Smooth muscle cell (in vitro differentiated cells): Measurements from ENCODE around the gene HDLBP. TPM values are rescaled to one million over a fixed set of nuclear protein-coding genes. Genes with fewer than 3 reads are reported as not detected.

Experiments
- DNase-seq: peaks from one replicate; lab custom pipeline; 2025; ENCODE audit not compliant: unreplicated experiment; lab: John Stamatoyannopoulos, UW
- H2AFZ ChIP-seq: fragments of 200-600 bp; sonication (generic); 2 replicates; pipeline ENCODE4 v1.6.0; 2016; ENCODE audit warnings: antibody characterized with exemption, low read depth, mild to moderate bottlenecking
- H3F3A ChIP-seq: fragments of 200-600 bp; sonication (generic); 2 replicates; pipeline ENCODE4 v1.6.0; 2017; ENCODE audit warnings: antibody characterized with exemption, low read depth
- H3K27ac ChIP-seq: fragments of 200-600 bp; sonication (generic); 2 replicates; pipeline ENCODE4 v1.5.1; 2016; ENCODE audit warnings: low read depth, mild to moderate bottlenecking
- H3K27me3 ChIP-seq: fragments of 200-600 bp; sonication (generic); 2 replicates; pipeline ENCODE4 v1.6.1; 2016; ENCODE audit warnings: low read depth, mild to moderate bottlenecking
- H3K36me3 ChIP-seq: fragments of 200-600 bp; sonication (generic); 2 replicates; pipeline ENCODE4 v1.5.1; 2016; ENCODE audit warnings: low read depth
- H3K4me1 ChIP-seq: fragments of 200-600 bp; sonication (generic); 2 replicates; pipeline ENCODE4 v1.5.1; 2016; ENCODE audit warnings: low read depth
- H3K4me2 ChIP-seq: fragments of 200-600 bp; sonication (generic); 2 replicates; pipeline ENCODE4 v1.6.0; 2016; ENCODE audit warnings: mild to moderate bottlenecking
- H3K4me3 ChIP-seq: fragments of 200-600 bp; sonication (generic); 2 replicates; pipeline ENCODE4 v1.5.1; 2016; ENCODE audit warnings: mild to moderate bottlenecking
- H3K79me2 ChIP-seq: fragments of 200-600 bp; sonication (generic); 2 replicates; pipeline ENCODE4 v1.6.0; 2016; ENCODE audit warnings: low read depth, mild to moderate bottlenecking
- H3K9ac ChIP-seq: fragments of 200-600 bp; sonication (generic); 2 replicates; pipeline ENCODE4 v1.6.0; 2016; ENCODE audit warnings: low read depth
- H3K9me3 ChIP-seq: fragments of 200-600 bp; sonication (generic); replicated peaks from 2 replicates; pipeline ENCODE4 v1.5.1; 2016; ENCODE audit warnings: low read depth
- H4K20me1 ChIP-seq: fragments of 200-600 bp; sonication (generic); 2 replicates; pipeline ENCODE4 v1.6.0; 2016; ENCODE audit warnings: low read depth
- CTCF ChIP-seq: fragments of 200-600 bp; sonication (generic); IDR thresholded peaks from 2 replicates; pipeline ENCODE4 v1.5.1; 2017; ENCODE audit warnings: borderline replicate concordance, mild to moderate bottlenecking, antibody characterized with exemption; ENCODE audit not compliant: insufficient read depth, poor library complexity, severe bottlenecking
- WGBS: methylation state at CpG from one replicate; pipeline ENCODE4 v1.1.7; 2016; ENCODE audit warnings: low lambda C conversion rate; 5-methylcytosine and 5-hydroxymethylcytosine counted together
- polyA plus RNA-seq: library from polyadenylated mRNA; unstranded; fragments of >200 nt; fragmentation: Nextera tagmentation; extraction: Ambion mirVana; gene quantifications from 2 replicates; pipeline ENCODE4 v1.2.1, GENCODE V29; 2016
- total RNA-seq: library from RNA; depleted of rRNA; stranded (reverse); fragments of >200 nt; gene quantifications from 2 replicates; pipeline ENCODE4 v1.2.3, GENCODE V29; 2014

HDLBP gene
- total and polyA plus RNA-seq, 2 experiments from 2014 or later, result 504 to 545 TPM

- Histone ChIP-seq H3K79me2 (peaks cover 99% of the 10 kb centered on the region), H3K4me3 (no peak overlapping the region), H3K27ac (no peak overlapping the region), H3K27me3 (no peaks in the 10 kb centered on the region), H3K36me3 (peaks cover 41% of the 10 kb centered on the region), H3F3A (peaks cover 60% of the 10 kb centered on the region), H3K9ac (no peak overlapping the region), H3K4me1 (no peaks in the 10 kb centered on the region), H4K20me1 (peaks cover 100% of the 10 kb centered on the region), H3K4me2 (no peak overlapping the region), H2AFZ (no peak overlapping the region), H3K9me3 (no peaks in the 10 kb centered on the region)
- 96% methylated on average over 7 of the region's 7 CpGs for WGBS
- no peak for TF ChIP-seq CTCF
- no peak for DNase-seq
Measured at GRCh38 chr2:241263061-241263460, 52.4 kb downstream of the HDLBP start.

- Histone ChIP-seq H4K20me1 (peaks cover 100% of the 10 kb centered on the region), H3K79me2 (peaks cover 99% of the 10 kb centered on the region), H3K27me3 (no peaks in the 10 kb centered on the region), H3K36me3 (peaks cover 42% of the 10 kb centered on the region), H3K9ac (no peak overlapping the region), H3K4me3 (no peak overlapping the region), H3K4me2 (no peak overlapping the region), H2AFZ (no peak overlapping the region), H3F3A (peaks cover 59% of the 10 kb centered on the region), H3K27ac (peak overlapping the region; percentile 28), H3K9me3 (no peaks in the 10 kb centered on the region), H3K4me1 (no peaks in the 10 kb centered on the region)
- WGBS, result 98% methylated on average over 4 of the region's 4 CpGs
- DNase-seq, result no peak
- TF ChIP-seq CTCF, result no peak
Measured at GRCh38 chr2:241261628-241262027, 53.8 kb downstream of the HDLBP start.

- H3K4me3 ChIP-seq, result no peak overlapping the region
- DNase-seq, result no peak
- no peak overlapping the region for H3K4me2 ChIP-seq
- H3K79me2 ChIP-seq, result peaks cover 99% of the 10 kb centered on the region
- H2AFZ ChIP-seq, result no peak overlapping the region
- peaks cover 45% of the 10 kb centered on the region for H3K36me3 ChIP-seq
- 100% methylated on average over 3 of the region's 3 CpGs for WGBS
- H3K9me3 ChIP-seq, result no peaks in the 10 kb centered on the region
- no peak overlapping the region for H3K27ac ChIP-seq
- no peak for TF ChIP-seq CTCF
- no peaks in the 10 kb centered on the region for H3K27me3 ChIP-seq
- no peaks in the 10 kb centered on the region for H3K4me1 ChIP-seq
- no peak overlapping the region for H3K9ac ChIP-seq
- peaks cover 100% of the 10 kb centered on the region for H4K20me1 ChIP-seq
- peaks cover 58% of the 10 kb centered on the region for H3F3A ChIP-seq
Measured at GRCh38 chr2:241260911-241261310, 54.6 kb downstream of the HDLBP start.

- no peak overlapping the region for H3K4me3 ChIP-seq
- H3K9ac ChIP-seq, result no peak overlapping the region
- H3K9me3 ChIP-seq, result no peaks in the 10 kb centered on the region
- 86% methylated on average over 8 of the region's 8 CpGs for WGBS
- H3K79me2 ChIP-seq, result peaks cover 99% of the 10 kb centered on the region
- no peaks in the 10 kb centered on the region for H3K4me1 ChIP-seq
- H3K27me3 ChIP-seq, result no peaks in the 10 kb centered on the region
- H3K36me3 ChIP-seq, result peaks cover 59% of the 10 kb centered on the region
- peaks cover 52% of the 10 kb centered on the region for H3F3A ChIP-seq
- no peak overlapping the region for H2AFZ ChIP-seq
- no peak for DNase-seq
- no peak for TF ChIP-seq CTCF
- H4K20me1 ChIP-seq, result peaks cover 100% of the 10 kb centered on the region
- peak overlapping the region; percentile 42 for H3K27ac ChIP-seq
- no peak overlapping the region for H3K4me2 ChIP-seq
Measured at GRCh38 chr2:241258505-241259280, 56.8 kb downstream of the HDLBP start.
